ENCODE results near the gene PLD5. TPM values are rescaled to one million over a fixed set of nuclear protein-coding genes. Genes with fewer than 3 reads are reported as not detected.

Gene PLD5
- polyA plus RNA-seq, 3 donors: not detected

DNA sequence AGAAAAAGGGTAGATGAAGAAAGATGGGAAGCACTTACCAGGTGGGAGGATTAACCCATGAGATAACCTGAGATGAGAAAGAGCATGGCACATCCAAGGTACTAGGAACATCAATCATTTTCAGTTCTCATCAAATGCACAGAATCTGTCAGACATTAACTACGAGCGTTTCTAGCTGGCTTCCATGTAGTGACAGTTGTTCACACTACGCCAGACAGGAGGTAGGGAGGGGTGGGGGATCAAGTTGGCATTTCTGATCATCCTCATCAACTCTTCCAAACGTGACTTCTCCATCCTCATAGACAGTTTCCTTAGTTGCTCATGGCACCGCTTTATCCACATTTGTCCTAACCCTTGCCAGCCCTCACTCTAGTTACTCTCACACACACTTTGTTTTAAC is 120.2 kb downstream of the PLD5 start:
- no peak overlapping the region for H3K4me3 ChIP-seq (replicated peaks in 1 of 3; ENCODE audit: low read depth in 2 of 3, low read length in 3 of 3)
- H3K4me3 Mint-ChIP-seq: no peak overlapping the region
- no peak overlapping the region for H2AFZ ChIP-seq (ENCODE audit: insufficient read depth, low read depth, low read length, poor library complexity, severe bottlenecking)
- WGBS (ENCODE audit: insufficient coverage): 93% methylated on average over 1 of the region's 5 CpGs
- H3K4me1 ChIP-seq (ENCODE audit: control insufficient read depth in 1 of 2, insufficient read depth in 2 of 2, low read length in 2 of 2): no peaks in the 10 kb centered on the region
- no peak overlapping the region for H3K9ac ChIP-seq (ENCODE audit: insufficient read depth, low read length, poor library complexity, severe bottlenecking)
- H3K36me3 ChIP-seq (replicated peaks in 1 of 2; ENCODE audit: control insufficient read depth in 1 of 2, insufficient read depth in 2 of 2, low read length in 2 of 2): no peaks in the 10 kb centered on the region
- H3K9me3 ChIP-seq (replicated peaks in 1 of 2; ENCODE audit: control insufficient read depth in 1 of 2, insufficient read depth in 1 of 2, low read length in 2 of 2): peaks cover 0 to 3% of the 10 kb centered on the region in 2 donors
- H3K4me2 ChIP-seq (replicated peaks; ENCODE audit: extremely low read depth, low read length, poor library complexity, severe bottlenecking): no peak overlapping the region
- H3K9me3 Mint-ChIP-seq: peaks cover 0 to 20% (median 6%) of the 10 kb centered on the region in 7 donors
- H3K27me3 ChIP-seq (ENCODE audit: control insufficient read depth in 2 of 2, insufficient read depth in 2 of 2, low read length in 2 of 2): no peaks in the 10 kb centered on the region
- H3K4me1 Mint-ChIP-seq: no peaks in the 10 kb centered on the region
- no peak overlapping the region for H3K27ac ChIP-seq (ENCODE audit: low read depth in 1 of 2, low read length in 2 of 2)
- H3K79me2 ChIP-seq (ENCODE audit: insufficient read depth, low read length): no peaks in the 10 kb centered on the region
- TF ChIP-seq, protein P1, sequence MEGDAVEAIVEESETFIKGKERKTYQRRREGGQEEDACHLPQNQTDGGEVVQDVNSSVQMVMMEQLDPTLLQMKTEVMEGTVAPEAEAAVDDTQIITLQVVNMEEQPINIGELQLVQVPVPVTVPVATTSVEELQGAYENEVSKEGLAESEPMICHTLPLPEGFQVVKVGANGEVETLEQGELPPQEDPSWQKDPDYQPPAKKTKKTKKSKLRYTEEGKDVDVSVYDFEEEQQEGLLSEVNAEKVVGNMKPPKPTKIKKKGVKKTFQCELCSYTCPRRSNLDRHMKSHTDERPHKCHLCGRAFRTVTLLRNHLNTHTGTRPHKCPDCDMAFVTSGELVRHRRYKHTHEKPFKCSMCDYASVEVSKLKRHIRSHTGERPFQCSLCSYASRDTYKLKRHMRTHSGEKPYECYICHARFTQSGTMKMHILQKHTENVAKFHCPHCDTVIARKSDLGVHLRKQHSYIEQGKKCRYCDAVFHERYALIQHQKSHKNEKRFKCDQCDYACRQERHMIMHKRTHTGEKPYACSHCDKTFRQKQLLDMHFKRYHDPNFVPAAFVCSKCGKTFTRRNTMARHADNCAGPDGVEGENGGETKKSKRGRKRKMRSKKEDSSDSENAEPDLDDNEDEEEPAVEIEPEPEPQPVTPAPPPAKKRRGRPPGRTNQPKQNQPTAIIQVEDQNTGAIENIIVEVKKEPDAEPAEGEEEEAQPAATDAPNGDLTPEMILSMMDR (IDR thresholded peaks at IDR 0.05): no peak
- H4K20me1 ChIP-seq (ENCODE audit: insufficient read depth, low read length): no peaks in the 10 kb centered on the region
- no peak overlapping the region for H3K27ac Mint-ChIP-seq
- intact Hi-C loops (cut with micrococcal nuclease): no loop called here
- peaks cover 0 to 3% (median 0%) of the 10 kb centered on the region in 3 donors for H3K27me3 Mint-ChIP-seq (ENCODE audit: low read depth in 3 of 3)
- DNase-seq: no peak
- no peaks in the 10 kb centered on the region for H3K36me3 Mint-ChIP-seq

DNA sequence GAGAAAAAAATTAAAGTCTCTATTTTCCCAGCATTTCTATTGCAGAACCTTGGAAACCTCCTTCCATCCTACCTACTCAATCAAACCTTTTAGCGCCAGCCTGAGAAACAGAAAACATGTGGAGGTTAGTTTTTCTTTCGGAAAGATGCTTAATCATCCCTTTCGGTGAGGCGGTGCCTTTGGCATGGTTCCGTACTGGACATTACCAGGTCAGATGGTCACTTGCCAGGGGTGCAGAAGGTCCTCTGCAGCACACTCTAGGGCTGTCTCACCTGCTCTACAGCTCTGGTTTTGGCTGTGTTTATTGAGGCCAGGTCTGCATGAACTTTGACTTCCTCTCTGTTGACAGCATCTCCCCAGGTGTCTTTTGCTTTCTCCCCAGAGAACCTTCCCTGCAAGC is 121.5 kb downstream of the PLD5 start:
- DNase-seq: no peak
- intact Hi-C loops (cut with micrococcal nuclease): no loop called here
- Histone ChIP-seq H3K36me3 (replicated peaks in 1 of 2; ENCODE audit: control insufficient read depth in 1 of 2, insufficient read depth in 2 of 2, low read length in 2 of 2) (no peaks in the 10 kb centered on the region), H3K9ac (ENCODE audit: insufficient read depth, low read length, poor library complexity, severe bottlenecking) (no peak overlapping the region), H2AFZ (ENCODE audit: insufficient read depth, low read depth, low read length, poor library complexity, severe bottlenecking) (no peak overlapping the region), H3K27ac (ENCODE audit: low read depth in 1 of 2, low read length in 2 of 2) (no peak overlapping the region), H3K9me3 (replicated peaks in 1 of 2; ENCODE audit: control insufficient read depth in 1 of 2, insufficient read depth in 1 of 2, low read length in 2 of 2) (no peaks in the 10 kb centered on the region), H3K4me1 (ENCODE audit: control insufficient read depth in 1 of 2, insufficient read depth in 2 of 2, low read length in 2 of 2) (no peaks in the 10 kb centered on the region), H3K79me2 (ENCODE audit: insufficient read depth, low read length) (no peaks in the 10 kb centered on the region), H4K20me1 (ENCODE audit: insufficient read depth, low read length) (no peaks in the 10 kb centered on the region), H3K4me2 (replicated peaks; ENCODE audit: extremely low read depth, low read length, poor library complexity, severe bottlenecking) (no peak overlapping the region), H3K4me3 (replicated peaks in 1 of 3; ENCODE audit: low read depth in 2 of 3, low read length in 3 of 3) (no peak overlapping the region), H3K27me3 (ENCODE audit: control insufficient read depth in 2 of 2, insufficient read depth in 2 of 2, low read length in 2 of 2) (no peaks in the 10 kb centered on the region)
- H3K4me3 Mint-ChIP-seq: no peak overlapping the region
- 97% methylated on average over 4 of the region's 5 CpGs for WGBS (ENCODE audit: insufficient coverage)
- TF ChIP-seq, protein P1 (IDR thresholded peaks at IDR 0.05): no peak
- no peaks in the 10 kb centered on the region for H3K36me3 Mint-ChIP-seq
- H3K27me3 Mint-ChIP-seq (ENCODE audit: low read depth in 3 of 3): peaks cover 0 to 3% (median 0%) of the 10 kb centered on the region in 3 donors
- H3K27ac Mint-ChIP-seq: no peak overlapping the region
- H3K9me3 Mint-ChIP-seq: peaks cover 0 to 14% (median 2%) of the 10 kb centered on the region in 7 donors
- no peaks in the 10 kb centered on the region for H3K4me1 Mint-ChIP-seq
